ENCODE data around the gene RBM3. TPM values are rescaled to one million over a fixed set of nuclear protein-coding genes. Genes with fewer than 3 reads are reported as not detected.

RBM3 gene
- total and polyA plus RNA-seq, 2 experiments from 2014 or later: 47.8 to 65.7 TPM

DNA sequence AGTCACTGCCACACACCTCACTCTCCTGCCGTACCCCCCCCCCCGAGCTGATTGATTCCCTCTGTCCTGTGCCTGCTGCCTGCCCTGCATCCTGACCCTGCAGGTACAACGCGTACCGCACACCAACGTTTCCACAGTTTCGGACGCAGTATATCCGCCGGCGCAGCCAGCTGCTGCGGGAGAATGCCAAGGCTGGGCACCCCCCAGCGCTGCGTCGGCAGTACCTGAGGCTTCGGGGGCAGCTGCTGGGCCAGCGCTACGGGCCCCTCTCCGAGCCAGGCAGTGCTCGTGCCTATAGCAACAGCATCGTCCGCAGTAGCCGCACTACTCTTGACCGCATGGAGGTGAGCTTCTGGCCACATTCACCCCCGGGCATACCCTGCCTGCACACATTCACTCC is 24.3 kb downstream of the RBM3 start:
- H3K9me3 ChIP-seq (ENCODE audit: low read depth): no peaks in the 10 kb centered on the region
- DNase-seq (ENCODE audit: low read depth in 1 of 2, low spot score in 1 of 2): no peak
- no peak overlapping the region for H3K27ac ChIP-seq
- H3K4me3 ChIP-seq: peak overlapping the region; percentile 68
- no peaks in the 10 kb centered on the region for H3K36me3 ChIP-seq
- no peaks in the 10 kb centered on the region for H3K4me1 ChIP-seq (ENCODE audit: low read depth)
- TF ChIP-seq CTCF (IDR thresholded peaks at IDR 0.05; ENCODE audit: low read depth, low read length): no peak
- H3K27me3 ChIP-seq: no peaks in the 10 kb centered on the region

DNA sequence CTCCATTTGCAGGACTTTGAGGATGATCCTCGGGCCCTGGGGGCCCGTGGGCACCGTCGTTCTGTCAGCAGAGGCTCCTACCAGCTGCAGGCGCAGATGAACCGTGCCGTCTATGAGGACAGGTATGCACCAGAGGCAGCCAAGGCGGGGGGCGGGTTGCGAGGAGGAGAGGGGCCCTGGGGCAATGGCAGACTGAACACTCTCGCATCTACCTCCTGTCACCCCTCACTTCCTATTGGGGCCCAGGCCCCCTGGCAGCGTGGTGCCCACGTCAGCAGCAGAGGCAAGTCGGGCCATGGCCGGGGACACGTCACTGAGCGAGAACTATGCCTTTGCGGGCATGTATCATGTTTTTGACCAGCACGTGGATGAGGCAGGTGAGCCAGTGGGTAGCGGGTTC is 25.1 kb downstream of the RBM3 start:
- Histone ChIP-seq H3K27me3 (no peaks in the 10 kb centered on the region), H3K36me3 (no peaks in the 10 kb centered on the region), H3K9me3 (ENCODE audit: low read depth) (no peaks in the 10 kb centered on the region), H3K4me3 (no peak overlapping the region), H3K4me1 (ENCODE audit: low read depth) (no peaks in the 10 kb centered on the region), H3K27ac (no peak overlapping the region)
- DNase-seq (ENCODE audit: low read depth in 1 of 2, low spot score in 1 of 2): no peak
- TF ChIP-seq CTCF (IDR thresholded peaks at IDR 0.05; ENCODE audit: low read depth, low read length): no peak

DNA sequence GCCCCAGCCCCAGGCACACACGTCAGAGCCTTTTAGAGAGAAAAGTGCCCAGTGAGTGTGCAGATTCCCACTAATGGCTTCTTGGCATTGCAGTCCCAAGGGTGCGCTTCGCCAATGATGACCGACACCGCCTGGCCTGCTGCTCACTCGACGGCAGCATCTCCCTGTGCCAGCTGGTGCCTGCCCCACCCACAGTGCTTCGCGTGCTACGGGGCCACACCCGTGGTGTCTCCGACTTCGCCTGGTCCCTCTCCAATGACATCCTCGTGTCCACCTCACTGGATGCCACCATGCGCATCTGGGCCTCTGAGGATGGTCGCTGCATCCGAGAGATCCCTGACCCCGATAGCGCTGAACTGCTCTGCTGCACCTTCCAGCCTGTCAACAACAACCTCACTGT is 25.9 kb downstream of the RBM3 start:
- H3K4me1 ChIP-seq (ENCODE audit: low read depth): no peaks in the 10 kb centered on the region
- no peak for DNase-seq (ENCODE audit: low read depth in 1 of 2, low spot score in 1 of 2)
- H3K36me3 ChIP-seq: no peaks in the 10 kb centered on the region
- no peak for TF ChIP-seq CTCF (IDR thresholded peaks at IDR 0.05; ENCODE audit: low read depth, low read length)
- H3K4me3 ChIP-seq: no peak overlapping the region
- H3K27me3 ChIP-seq: no peaks in the 10 kb centered on the region
- H3K27ac ChIP-seq: no peak overlapping the region
- H3K9me3 ChIP-seq (ENCODE audit: low read depth): no peaks in the 10 kb centered on the region

DNA sequence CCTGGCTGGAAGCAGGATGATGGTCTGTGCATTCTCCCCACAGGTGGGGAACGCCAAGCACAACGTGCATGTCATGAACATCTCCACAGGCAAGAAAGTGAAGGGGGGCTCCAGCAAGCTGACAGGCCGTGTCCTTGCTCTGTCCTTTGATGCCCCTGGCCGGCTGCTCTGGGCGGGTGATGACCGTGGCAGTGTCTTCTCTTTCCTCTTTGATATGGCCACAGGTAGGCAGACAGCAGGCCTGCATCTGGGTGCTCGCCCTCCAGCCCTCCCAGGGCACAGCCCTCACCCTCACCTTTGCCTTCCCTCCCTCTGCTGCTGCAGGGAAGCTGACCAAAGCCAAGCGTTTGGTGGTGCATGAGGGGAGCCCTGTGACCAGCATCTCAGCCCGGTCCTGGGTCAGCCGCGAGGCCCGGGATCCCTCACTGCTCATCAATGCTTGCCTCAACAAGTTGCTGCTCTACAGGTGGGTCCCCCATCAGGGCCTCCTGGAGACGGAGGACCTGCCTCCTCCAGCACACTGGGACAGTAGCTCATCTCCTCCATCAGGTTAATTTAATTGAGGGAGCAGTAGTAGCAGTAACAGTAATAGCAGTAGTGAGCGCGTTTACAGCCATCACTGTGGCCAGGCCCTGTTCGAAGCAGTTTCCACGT is 27.6 kb downstream of the RBM3 start:
- Histone ChIP-seq H3K9me3 (ENCODE audit: low read depth) (no peaks in the 10 kb centered on the region), H3K4me3 (no peak overlapping the region), H3K27me3 (no peaks in the 10 kb centered on the region), H3K36me3 (no peaks in the 10 kb centered on the region), H3K4me1 (ENCODE audit: low read depth) (no peaks in the 10 kb centered on the region), H3K27ac (no peak overlapping the region)
- no peak for TF ChIP-seq CTCF (IDR thresholded peaks at IDR 0.05; ENCODE audit: low read depth, low read length)
- DNase-seq (ENCODE audit: low read depth in 1 of 2, low spot score in 1 of 2): no peak

GRCh38 chrX:48604701-48605100 is 30.4 kb downstream of the RBM3 start:
- Histone ChIP-seq H3K4me1 (ENCODE audit: low read depth) (no peaks in the 10 kb centered on the region), H3K27ac (no peak overlapping the region), H3K4me3 (no peak overlapping the region), H3K9me3 (ENCODE audit: low read depth) (no peaks in the 10 kb centered on the region), H3K36me3 (no peaks in the 10 kb centered on the region), H3K27me3 (no peaks in the 10 kb centered on the region)
- TF ChIP-seq CTCF (IDR thresholded peaks at IDR 0.05; ENCODE audit: low read depth, low read length): no peak
- DNase-seq (ENCODE audit: low read depth in 1 of 2, low spot score in 1 of 2): no peak

Data from cardiac muscle cell (in vitro differentiated cells and primary cell).